H1 (cell line): ENCODE results near the gene DIPK1B. TPM values are rescaled to one million over a fixed set of nuclear protein-coding genes. Genes with fewer than 3 reads are reported as not detected.
A peak's percentile ranks its signal among the peaks of the same experiment; 100 is the strongest.

Experiments used
- CTCF ChIA-PET: fragments of 300-600 bp; sonication (Branson Sonifier 250); formaldehyde crosslinking; loops from one replicate; lab custom pipeline; 2021; ENCODE audit not compliant: partially characterized antibody; lab: Charles Lee
- POLR2A ChIA-PET: fragments of 300-600 bp; sonication (Branson Sonifier 250); formaldehyde crosslinking; loops from one replicate; lab custom pipeline; 2021; ENCODE audit warnings: inconsistent platforms; ENCODE audit not compliant: partially characterized antibody; lab: Charles Lee
- DNase-seq, 2 experiments: peaks; one replicate each; pipeline versions ENCODE4 v3.0.0 to v3.0.0-alpha.2; 2010 to 2022; ENCODE audit warnings: low spot score in 2 of 2, low read depth in 1 of 2, mixed read lengths in 1 of 2
- FAIRE-seq: peaks from 2 replicates; lab custom pipeline; 2011; peaks lifted over from hg19 to GRCh38; lab: Jason Lieb, UNC
- H2AFZ ChIP-seq: 2 replicates; pipeline ENCODE4 v1.8.1; 2012; ENCODE audit warnings: low read length, inconsistent platforms
- H2AK5ac ChIP-seq: 2 replicates; pipeline ENCODE4 v1.6.1; 2013; ENCODE audit warnings: low read depth, low read length
- H2BK120ac ChIP-seq: replicated peaks from 2 replicates; pipeline ENCODE3; 2013; ENCODE audit warnings: low read depth, low read length, inconsistent platforms
- H2BK12ac ChIP-seq: 2 replicates; pipeline ENCODE4 v1.6.1; 2013; ENCODE audit warnings: low read depth, low read length
- H2BK15ac ChIP-seq: 2 replicates; pipeline ENCODE4 v1.6.1; 2013; ENCODE audit warnings: low read length
- H2BK20ac ChIP-seq: 2 replicates; pipeline ENCODE4 v1.6.1; 2013; ENCODE audit warnings: low read length
- H2BK5ac ChIP-seq: 2 replicates; pipeline ENCODE4 v1.6.1; 2013; ENCODE audit warnings: low read depth, low read length
- H3K14ac ChIP-seq: 2 replicates; pipeline ENCODE4 v1.6.1; 2013; ENCODE audit warnings: inconsistent platforms; ENCODE audit not compliant: insufficient read length
- H3K18ac ChIP-seq: 2 replicates; pipeline ENCODE4 v1.6.1; 2013; ENCODE audit warnings: low read length; ENCODE audit errors: extremely low read depth
- H3K23ac ChIP-seq: 2 replicates; pipeline ENCODE4 v1.6.1; 2013; ENCODE audit warnings: inconsistent platforms; ENCODE audit not compliant: insufficient read length
- H3K23me2 ChIP-seq: 2 replicates; pipeline ENCODE4 v1.6.1; 2013; ENCODE audit warnings: low read depth, low read length
- H3K27ac ChIP-seq: 2 replicates; pipeline ENCODE4 v1.6.1; 2011; ENCODE audit warnings: low read depth, low read length, inconsistent platforms
- H3K27me3 ChIP-seq, 4 experiments: replicated peaks in 1 of 4; 1 replicate in 1 of 4; 2 replicates in 3 of 4; pipeline versions ENCODE4 v1.6.1 to v1.8.1; 2011 to 2013; ENCODE audit warnings: low read length in 3 of 4, mild to moderate bottlenecking in 3 of 4, inconsistent platforms in 2 of 4, mixed read lengths in 2 of 4, moderate library complexity in 1 of 4; ENCODE audit not compliant: control insufficient read depth in 3 of 4, insufficient read depth in 3 of 4; ENCODE audit errors: extremely low read depth in 1 of 4
- H3K36me3 ChIP-seq, 4 experiments: 2 replicates each; pipeline versions ENCODE4 v1.6.1 to v1.8.1; 2011 to 2013; ENCODE audit warnings: mild to moderate bottlenecking in 4 of 4, low read length in 3 of 4, moderate library complexity in 2 of 4, control low read depth in 1 of 4, inconsistent platforms in 1 of 4; ENCODE audit not compliant: insufficient read depth in 4 of 4, control insufficient read depth in 2 of 4
- H3K4ac ChIP-seq: replicated peaks from 2 replicates; pipeline ENCODE3; 2013; ENCODE audit warnings: low read length, low read depth, mixed read lengths, inconsistent platforms; ENCODE audit not compliant: insufficient read length
- H3K4me1 ChIP-seq, 4 experiments: replicated peaks in 1 of 4; 1 replicate in 1 of 4; 2 replicates in 3 of 4; pipeline versions ENCODE4 v1.6.1 to v1.8.1; 2011 to 2013; ENCODE audit warnings: low read length in 3 of 4, inconsistent platforms in 2 of 4, mixed read lengths in 1 of 4; ENCODE audit not compliant: insufficient read depth in 4 of 4, control insufficient read depth in 3 of 4
- H3K4me2 ChIP-seq, 2 experiments: 2 replicates each; pipeline versions ENCODE4 v1.6.1 to v1.8.1; 2011 to 2013; ENCODE audit warnings: low read depth in 2 of 2, low read length in 2 of 2, control low read depth in 1 of 2, inconsistent platforms in 1 of 2, mild to moderate bottlenecking in 1 of 2; ENCODE audit not compliant: insufficient read depth in 1 of 2
- H3K4me3 ChIP-seq, 4 experiments: fragments of 200-600, 300-600 bp in 1 of 4; sonication (generic), shearing (Covaris generic), sonication (Bioruptor Twin) in 1 of 4; 2 replicates each; pipeline versions ENCODE4 v1.5.1 to v1.8.1; 2011 to 2016; ENCODE audit warnings: low read length in 4 of 4, low read depth in 3 of 4, control low read depth in 2 of 4, inconsistent platforms in 2 of 4, mild to moderate bottlenecking in 2 of 4, mixed read lengths in 1 of 4, moderate library complexity in 1 of 4; ENCODE audit not compliant: insufficient read depth in 2 of 4; ENCODE audit errors: extremely low read depth in 1 of 4
- H3K56ac ChIP-seq: replicated peaks from 2 replicates; pipeline ENCODE3; 2013; ENCODE audit warnings: low read depth, mild to moderate bottlenecking, mixed read lengths, low read length, inconsistent platforms; ENCODE audit not compliant: insufficient read length
- H3K79me1 ChIP-seq: 2 replicates; pipeline ENCODE4 v1.6.1; 2013; ENCODE audit warnings: low read depth, low read length, control low read depth
- H3K79me2 ChIP-seq, 2 experiments: 2 replicates each; pipeline versions ENCODE4 v1.6.1 to v1.8.1; 2012 to 2013; ENCODE audit warnings: low read length in 2 of 2, mild to moderate bottlenecking in 2 of 2, inconsistent platforms in 1 of 2; ENCODE audit not compliant: insufficient read depth in 2 of 2, control insufficient read depth in 1 of 2
- H3K9ac ChIP-seq, 4 experiments: replicated peaks in 1 of 4; 1 replicate in 1 of 4; 2 replicates in 3 of 4; pipeline versions ENCODE4 v1.6.1 to v1.8.1; 2011 to 2013; ENCODE audit warnings: low read depth in 3 of 4, low read length in 3 of 4, control low read depth in 2 of 4, mild to moderate bottlenecking in 2 of 4, moderate library complexity in 2 of 4, inconsistent platforms in 1 of 4; ENCODE audit errors: extremely low read depth in 1 of 4
- H3K9me3 ChIP-seq, 2 experiments: 2 replicates each; pipeline versions ENCODE4 v1.6.1 to v1.8.1; 2012 to 2013; ENCODE audit warnings: mild to moderate bottlenecking in 2 of 2, moderate library complexity in 2 of 2, control low read depth in 1 of 2, inconsistent platforms in 1 of 2, low read depth in 1 of 2, low read length in 1 of 2, mixed read lengths in 1 of 2; ENCODE audit not compliant: insufficient read depth in 2 of 2
- H4K20me1 ChIP-seq, 2 experiments: replicated peaks in 1 of 2; 2 replicates each; pipeline versions ENCODE3 to v1.8.1; 2011 to 2013; ENCODE audit warnings: inconsistent platforms in 2 of 2, low read length in 2 of 2, mild to moderate bottlenecking in 1 of 2; ENCODE audit not compliant: insufficient read depth in 2 of 2, control insufficient read depth in 1 of 2
- H4K5ac ChIP-seq: 2 replicates; pipeline ENCODE4 v1.6.1; 2013; ENCODE audit warnings: low read length, low read depth, mixed read lengths, inconsistent platforms; ENCODE audit not compliant: insufficient read length
- H4K8ac ChIP-seq: 2 replicates; pipeline ENCODE4 v1.8.0; 2013; ENCODE audit warnings: mild to moderate bottlenecking, moderate library complexity, low read length, inconsistent platforms; ENCODE audit not compliant: insufficient read depth; ENCODE audit errors: extremely low read depth
- H4K91ac ChIP-seq: replicated peaks from 2 replicates; pipeline ENCODE3; 2013; ENCODE audit warnings: low read length, mixed read lengths, inconsistent platforms; ENCODE audit not compliant: insufficient read length
- TCF12 ChIP-seq: IDR thresholded peaks from 2 replicates; pipeline ENCODE4 v1.6.1; 2011; ENCODE audit warnings: low read depth, mild to moderate bottlenecking, low read length
- WGBS, 2 experiments: shearing (Covaris generic) in 1 of 2; methylation state at CpG; one replicate each; pipeline versions ENCODE4 v1.1.6 to v1.1.7; 2013 to 2015; ENCODE audit warnings: low lambda C conversion rate in 2 of 2, mixed read lengths in 2 of 2, inconsistent platforms in 1 of 2, low coverage in 1 of 2, missing lambda C conversion rate in 1 of 2; ENCODE audit not compliant: insufficient replicate concordance in 2 of 2, insufficient coverage in 1 of 2, insufficient read length in 1 of 2; ENCODE audit errors: extremely low coverage in 1 of 2, missing lambda C conversion rate in 1 of 2; 5-methylcytosine and 5-hydroxymethylcytosine counted together
- polyA plus RNA-seq, 7 experiments: library from polyadenylated mRNA; depleted of rRNA in 3 of 7; stranded (reverse) in 5 of 7; unstranded in 2 of 7; fragments of >200 nt in 5 of 7; fragments of 200-250 nt in 2 of 7; gene quantifications; 1 replicate in 5 of 7; 2 replicates in 1 of 7; 4 replicates in 1 of 7; pipeline versions ENCODE4 v1.2.1 to v1.2.3, GENCODE V29; 2011 to 2013; ENCODE audit warnings: missing spikeins in 2 of 7, mixed read lengths in 2 of 7
- total RNA-seq: library from RNA; stranded (reverse); fragmentation: NEBNext Ultra II Directional; extraction: Animal tissue kit (Norgen Biotek cat#: 25700); gene quantifications from 2 replicates; pipeline ENCODE4 v1.2.1, GENCODE V29; 2021

DIPK1B gene
- total and polyA plus RNA-seq, 2 of the 8 experiments (the other 6 are each of a cell fraction or from before 2014, with no cell fraction given) = 32.3 to 64.8 TPM

- H2BK12ac ChIP-seq = peak overlapping the region; percentile 68; the same call in 1 of the 2 replicates
- H3K23me2 ChIP-seq = peaks cover 10% of the 10 kb centered on the region; the same call in 1 of the 2 replicates
- H3K36me3 ChIP-seq = no peaks in the 10 kb centered on the region
- no peak overlapping the region for H2AK5ac ChIP-seq
- H2BK15ac ChIP-seq = peak overlapping the region; percentile 72; the same call in 1 of the 2 replicates
- H3K9ac ChIP-seq = no peak overlapping the region
- CTCF ChIA-PET = interaction anchor here (0.9 to 12.8 kb wide), 3 partner anchors 10 to 188 kb away, joined by 3 to 125 read pairs (median 6); no protein-coding TSS in a partner anchor
- H3K14ac ChIP-seq = no peak overlapping the region
- peak overlapping the region; percentile 53 for H3K56ac ChIP-seq
- H3K4me1 ChIP-seq = peaks cover 0 to 20% (median 12%) of the 10 kb centered on the region in 4 experiments; a peak in 5 of 7 replicates
- H2AFZ ChIP-seq = no peak overlapping the region
- H4K91ac ChIP-seq = peak overlapping the region; percentile 81
- peak overlapping the region; percentile 15 for H4K8ac ChIP-seq
- no peak for TF ChIP-seq TCF12
- no peaks in the 10 kb centered on the region for H3K9me3 ChIP-seq
- no peaks in the 10 kb centered on the region for H4K20me1 ChIP-seq
- no peak overlapping the region for H4K5ac ChIP-seq
- H3K4ac ChIP-seq = peak overlapping the region; percentile 94
- no peak overlapping the region for H3K27ac ChIP-seq
- FAIRE-seq (no peak), DNase-seq (peak in 1 of 2 experiments; percentile 57)
- H2BK5ac ChIP-seq = peak overlapping the region; percentile 63
- H2BK120ac ChIP-seq = peak overlapping the region; percentile 43
- H3K79me1 ChIP-seq = no peaks in the 10 kb centered on the region
- H3K27me3 ChIP-seq = no peaks in the 10 kb centered on the region; a peak in 2 of 7 replicates
- peak overlapping the region; percentile 48; the same call in 1 of the 2 replicates for H2BK20ac ChIP-seq
- no peaks in the 10 kb centered on the region for H3K79me2 ChIP-seq
- no peak overlapping the region for H3K4me3 ChIP-seq
- 82% methylated on average over 27 of the region's 29 CpGs; no CpG with 5 or more reads in 1 of the 2 experiments for WGBS, 2 experiments
- POLR2A ChIA-PET = interaction anchor here (2.1 kb wide), 1 partner anchor 36 kb away, joined by 5 read pairs; no protein-coding TSS in a partner anchor
- peak overlapping the region; percentile 87 for H3K18ac ChIP-seq
- no peak overlapping the region for H3K23ac ChIP-seq
- 0 out of 4 replicates have a peak overlapping the region, but pooled peaks of 1 of the 2 experiments have one; percentile 20 for H3K4me2 ChIP-seq
Observed at GRCh38 chr9:136691316-136692184, 20.8 kb upstream of the DIPK1B start.
